IPS-11a (cell line): ENCODE measurements around the gene CRLF1.
"Not testable (repeated sequence)": the region's sequence is repeated elsewhere in the genome, so short reads cannot be mapped to it uniquely, and the experiment has no call there.

Experiments used
- H3K4me3 ChIP-seq: one replicate; pipeline ENCODE4 v1.5.1; 2013; ENCODE audit warnings: low read depth, low read length, control low read depth

Gene CRLF1

GRCh38 chr19:18593367-18594095 is 13.1 kb downstream of the CRLF1 start:
- H3K4me3 ChIP-seq, result peak overlapping the region; percentile 37

GRCh38 chr19:18592732-18593131 is 13.9 kb downstream of the CRLF1 start:
- H3K4me3 ChIP-seq, result not testable (repeated sequence)

GRCh38 chr19:18591735-18592385 is 14.7 kb downstream of the CRLF1 start:
- H3K4me3 ChIP-seq, result no peak overlapping the region

DNA sequence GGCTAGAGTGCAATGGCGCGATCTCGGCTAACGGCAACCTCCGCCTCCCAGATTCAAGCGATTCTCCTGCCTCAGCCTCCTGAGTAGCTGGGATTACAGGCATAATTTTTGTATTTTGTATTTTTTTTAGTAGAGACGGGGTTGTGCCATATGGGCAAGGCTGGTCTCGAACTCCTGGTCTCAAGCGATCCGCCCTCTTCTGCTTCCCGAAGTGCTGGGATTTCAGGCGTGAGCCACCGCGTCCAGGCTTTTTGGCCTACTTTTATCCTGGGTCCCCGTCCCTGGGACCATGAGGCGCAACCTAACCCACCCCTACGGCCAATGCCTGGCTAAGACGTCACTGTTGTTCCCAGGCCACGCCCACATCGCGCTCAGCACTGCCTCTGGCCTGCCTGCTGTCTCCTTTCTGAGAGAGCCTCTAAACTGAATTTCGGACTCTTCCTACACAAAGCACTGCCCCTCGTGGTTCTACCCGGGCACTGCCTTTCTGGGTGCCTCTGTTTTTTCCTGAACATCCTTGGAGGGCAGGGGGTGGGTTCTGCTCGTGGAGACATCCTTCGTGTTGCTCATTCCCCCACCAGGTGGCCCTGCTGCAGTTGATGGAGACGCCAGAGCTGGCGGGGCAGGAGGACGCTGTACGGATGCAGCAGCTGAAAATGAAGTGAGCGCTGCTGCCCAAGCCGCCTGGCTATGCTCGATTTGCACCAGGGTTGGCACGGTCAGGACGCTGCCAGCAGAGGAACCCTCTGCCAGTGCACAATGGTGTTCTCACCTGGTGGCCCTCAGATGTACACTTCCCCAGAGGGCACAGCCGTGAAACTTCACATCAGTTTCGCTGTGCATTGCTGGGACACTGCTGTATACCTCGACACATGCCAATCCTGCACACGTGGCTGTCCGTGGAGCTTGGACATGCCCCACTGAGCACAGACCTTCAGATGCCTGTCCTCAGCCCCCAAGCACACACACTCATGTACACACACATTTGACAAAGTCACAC is 16.0 kb downstream of the CRLF1 start:
- peak overlapping the region; percentile 89 for H3K4me3 ChIP-seq

DNA sequence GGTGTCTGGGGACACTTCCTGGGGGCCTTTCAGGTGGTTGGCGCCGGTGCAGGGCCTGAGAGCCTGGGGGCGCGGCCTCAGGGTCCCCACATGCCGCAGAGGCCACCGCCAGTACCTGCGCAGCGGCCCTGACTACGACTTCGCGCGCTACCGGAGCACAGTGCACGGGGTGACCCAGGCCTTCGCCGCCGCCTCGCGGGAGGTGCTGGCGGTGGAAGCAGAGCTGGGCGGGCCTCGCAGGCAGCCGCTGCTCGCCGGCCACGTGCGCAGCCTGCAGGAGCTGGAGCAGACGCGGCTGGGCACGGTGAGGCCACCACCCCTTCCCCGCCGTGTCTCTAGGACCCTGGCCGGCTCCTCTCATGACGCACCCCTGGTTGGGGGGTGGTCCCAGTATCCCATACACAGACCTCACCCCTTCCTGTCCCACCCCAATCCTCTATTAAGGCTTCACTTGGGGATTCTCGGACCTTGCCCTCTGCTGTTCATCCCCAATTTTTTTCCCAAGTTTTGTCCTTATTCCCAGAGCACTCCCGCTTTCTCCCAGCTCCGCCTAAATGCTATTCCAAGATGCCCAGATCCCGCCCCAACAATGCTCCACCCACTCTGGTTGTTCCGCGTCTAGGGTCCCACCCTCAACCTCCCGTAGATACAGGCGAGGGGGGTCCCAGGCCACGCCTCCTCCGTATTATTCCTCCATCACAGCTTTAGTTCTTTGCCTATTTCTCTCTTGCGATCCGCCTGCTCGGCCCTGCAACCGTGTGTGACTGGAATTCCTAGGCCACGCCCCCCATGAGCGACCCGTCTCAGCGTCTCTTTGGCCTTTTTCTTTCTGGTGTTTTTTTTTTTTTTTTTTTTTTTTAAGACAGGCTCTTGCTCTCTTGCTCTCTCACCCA is 17.0 kb downstream of the CRLF1 start:
- H3K4me3 ChIP-seq, result peak overlapping the region; percentile 89

GRCh38 chr19:18588611-18589379 is 17.8 kb downstream of the CRLF1 start, which contains the start of gene REX1BD:
REX1BD (plus strand) TSS chr19:18588798; CDS start chr19:18588802, 4 bp downstream.
- peak within 1 kb of the TSS; percentile 89 for H3K4me3 ChIP-seq

DNA sequence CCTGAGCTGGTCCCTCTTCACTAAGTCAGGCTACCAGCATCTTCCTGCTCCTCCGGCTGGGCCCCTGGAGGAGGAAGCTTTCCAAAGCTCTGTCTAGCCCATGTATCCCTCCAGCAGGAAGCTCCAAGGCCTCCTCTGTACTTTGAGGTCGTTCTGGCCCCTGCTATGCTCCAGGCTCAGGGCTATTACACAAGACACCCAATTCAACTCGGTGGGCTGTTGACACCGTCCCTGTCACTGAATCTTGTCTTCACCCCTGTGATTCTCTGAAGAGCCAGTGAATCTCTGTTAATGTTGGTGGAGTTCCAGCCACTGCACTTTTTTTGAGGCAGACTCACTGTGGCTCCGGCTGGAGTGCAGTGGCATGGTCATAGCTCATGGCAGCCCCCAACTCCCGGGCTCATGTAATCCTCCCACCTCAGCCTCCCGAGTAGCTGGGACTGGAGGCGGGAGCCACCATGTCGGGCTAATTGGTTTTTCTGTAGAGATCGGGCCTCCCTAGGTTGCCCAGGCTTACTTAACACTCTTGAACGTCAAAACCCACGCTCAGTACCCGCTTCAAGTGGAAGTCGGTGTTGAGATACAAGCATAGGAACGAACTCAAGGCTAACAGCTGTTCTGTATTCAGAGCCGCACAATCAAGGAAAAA is 18.5 kb downstream of the CRLF1 start:
- H3K4me3 ChIP-seq, result peak overlapping the region; percentile 89

GRCh38 chr19:18587561-18587960 is 19.0 kb downstream of the CRLF1 start:
- H3K4me3 ChIP-seq, result no peak overlapping the region

GRCh38 chr19:18586306-18586705 is 20.3 kb downstream of the CRLF1 start:
- no peak overlapping the region for H3K4me3 ChIP-seq

DNA sequence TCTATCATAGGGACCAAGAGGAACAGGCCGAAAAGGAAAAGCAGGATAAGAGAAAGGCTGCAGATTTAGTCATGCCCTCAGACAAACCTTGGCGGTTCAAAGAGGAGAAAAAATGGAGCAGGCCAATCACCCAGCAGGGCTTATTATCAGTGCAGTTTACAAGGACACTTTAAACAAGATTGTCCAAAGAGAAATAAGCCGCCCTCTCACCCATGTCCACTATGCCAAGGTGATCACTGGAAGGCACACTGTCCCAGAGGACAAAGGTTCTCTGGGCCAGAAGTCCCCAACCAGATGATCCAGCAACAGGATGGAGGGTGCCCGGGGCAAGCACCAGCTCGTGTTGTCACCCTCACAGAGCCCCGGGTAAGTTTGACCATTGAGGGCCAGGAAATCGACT is 26.3 kb downstream of the CRLF1 start:
- H3K4me3 ChIP-seq, result no peak overlapping the region

DNA sequence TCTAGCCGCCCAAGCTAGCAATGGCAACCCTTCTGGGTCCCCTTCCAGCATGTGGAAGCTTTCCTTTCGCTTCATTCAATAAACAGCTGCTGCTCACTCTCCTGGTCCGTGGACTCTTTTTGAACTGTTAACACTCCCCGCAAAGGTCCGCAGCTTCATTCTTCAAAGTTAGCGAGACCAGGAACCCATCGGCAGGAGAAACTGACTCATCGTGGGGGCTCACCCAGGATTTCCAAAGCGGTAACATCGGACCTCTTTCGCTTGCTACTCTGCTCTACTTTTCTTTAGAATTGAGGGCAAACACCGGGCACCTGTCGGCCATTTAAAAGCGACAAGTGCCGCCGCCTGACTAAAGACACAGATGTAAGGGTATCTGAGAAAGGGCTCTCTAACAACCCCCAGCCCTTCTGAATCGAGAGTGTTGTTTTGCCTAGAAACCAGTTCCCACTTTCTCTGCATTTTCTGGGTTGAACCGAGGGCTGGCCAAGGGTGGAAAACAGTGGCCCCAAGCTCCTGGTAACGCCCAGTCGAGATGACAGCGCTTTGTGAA is 29.2 kb downstream of the CRLF1 start:
- no peak overlapping the region for H3K4me3 ChIP-seq

DNA sequence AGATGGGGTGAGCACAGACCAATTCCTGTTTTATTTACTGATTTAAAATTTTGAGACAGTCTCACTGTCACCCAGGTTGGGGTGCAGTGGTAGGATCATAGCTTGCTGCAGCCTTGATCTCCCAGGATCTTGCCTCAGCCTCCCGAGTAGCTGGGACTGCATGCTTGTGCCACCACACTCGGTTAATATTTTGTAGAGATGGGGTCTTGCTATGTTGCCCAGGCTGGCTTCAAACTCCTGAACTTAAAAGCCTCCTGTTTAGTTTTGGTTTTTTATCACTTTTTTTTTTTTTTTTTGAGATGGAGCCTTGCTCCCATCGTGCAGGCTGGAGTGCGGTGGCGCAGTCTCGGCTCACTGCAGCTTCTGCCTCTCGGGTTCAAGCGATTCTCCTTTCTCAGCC is 30.2 kb downstream of the CRLF1 start:
- no peak overlapping the region for H3K4me3 ChIP-seq

DNA sequence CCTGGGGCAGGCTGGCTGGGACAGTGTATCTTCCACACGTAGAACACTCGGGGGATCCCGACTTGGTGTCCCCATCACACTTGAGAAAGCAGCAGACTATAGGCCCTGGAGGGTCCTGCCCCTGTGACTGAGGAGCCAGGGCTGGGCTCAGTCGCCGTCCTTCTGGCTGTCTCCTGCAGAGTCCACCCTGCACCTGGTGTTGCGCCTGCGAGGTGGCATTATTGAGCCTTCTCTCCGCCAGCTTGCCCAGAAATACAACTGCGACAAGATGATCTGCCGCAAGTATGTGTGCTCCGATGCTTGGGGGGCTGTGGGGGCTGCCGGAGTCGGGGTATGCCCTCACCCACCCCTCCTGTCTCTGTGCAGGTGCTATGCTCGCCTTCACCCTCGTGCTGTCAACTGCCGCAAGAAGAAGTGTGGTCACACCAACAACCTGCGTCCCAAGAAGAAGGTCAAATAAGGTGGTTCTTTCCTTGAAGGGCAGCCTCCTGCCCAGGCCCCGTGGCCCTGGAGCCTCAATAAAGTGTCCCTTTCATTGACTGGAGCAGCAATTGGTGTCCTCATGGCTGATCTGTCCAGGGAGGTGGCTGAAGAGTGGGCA is 31.8 kb downstream of the CRLF1 start:
- no peak overlapping the region for H3K4me3 ChIP-seq

DNA sequence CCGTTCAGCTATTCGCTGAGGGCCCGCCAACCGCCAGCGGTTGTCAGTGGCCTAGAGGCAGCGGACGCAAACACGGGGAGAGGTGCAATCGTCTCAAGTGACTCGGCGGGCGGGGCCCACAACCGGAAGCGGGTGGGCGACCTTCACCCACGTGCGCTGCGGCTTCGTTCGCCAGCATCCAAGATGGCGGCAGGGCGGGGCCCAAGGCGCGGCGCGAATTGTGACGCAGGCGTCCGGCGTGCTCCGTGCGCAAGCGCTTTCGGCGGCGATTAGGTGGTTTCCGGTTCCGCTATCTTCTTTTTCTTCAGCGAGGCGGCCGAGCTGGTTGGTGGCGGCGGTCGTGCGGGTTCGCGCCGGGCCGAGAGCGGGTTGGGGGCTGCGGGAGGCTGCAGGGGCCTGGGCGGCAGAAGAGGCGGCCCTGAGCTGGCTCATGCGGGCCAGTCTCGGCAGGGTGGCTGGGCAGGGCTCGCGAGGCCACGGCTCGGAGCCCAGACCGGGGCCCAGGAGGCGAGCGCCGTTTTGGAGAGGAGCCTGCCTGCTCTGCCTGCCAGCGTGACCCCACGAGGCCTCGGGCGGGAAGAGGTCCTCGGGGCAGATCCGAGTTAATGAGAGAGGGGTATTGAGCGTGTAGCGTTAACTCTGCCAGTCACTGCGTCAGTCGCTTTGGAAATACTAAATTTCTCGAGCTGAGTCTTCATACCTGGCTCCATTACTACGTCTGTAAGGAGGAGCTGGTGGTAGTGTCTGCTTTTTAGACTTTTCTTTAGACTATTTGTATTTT is 34.8 kb downstream of the CRLF1 start, which contains the start of gene UBA52:
TSS of gene UBA52 (plus strand) at position 294 of the 781 bp plus-strand sequence. CDS start 1,444 bp downstream, outside the sequence.
- peak within 1 kb of the TSS; percentile 100 for H3K4me3 ChIP-seq

GRCh38 chr19:18568367-18568766 is 38.2 kb downstream of the CRLF1 start:
- no peak overlapping the region for H3K4me3 ChIP-seq

DNA sequence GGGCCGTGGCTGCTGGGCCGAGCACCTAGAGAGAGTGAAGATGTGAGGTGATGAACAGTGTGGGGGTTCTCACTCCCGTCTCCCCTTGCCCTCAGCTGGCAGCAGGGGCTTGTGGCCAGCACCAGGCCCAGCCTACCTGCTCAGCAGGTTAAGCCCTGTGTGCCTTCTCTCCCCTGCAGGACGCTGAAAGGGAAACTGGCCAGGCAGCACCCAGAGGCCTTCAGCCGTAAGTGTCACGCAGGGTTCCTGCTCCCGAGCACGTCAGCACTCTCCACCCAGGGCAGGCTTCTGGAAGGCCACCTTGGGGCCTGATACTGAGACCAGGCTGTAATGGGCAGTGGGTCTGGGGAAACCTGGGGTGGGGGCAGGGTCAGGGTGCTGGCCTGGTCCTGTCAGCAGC is 39.6 kb downstream of the CRLF1 start:
- H3K4me3 ChIP-seq, result no peak overlapping the region

- no peak overlapping the region for H3K4me3 ChIP-seq
Observed at GRCh38 chr19:18562086-18562485, 44.5 kb downstream of the CRLF1 start.
